Stimulated activated naive CD4-positive, alpha-beta T cell (primary cell): ENCODE results near the gene ALDH3A2.

Experiments
- DNase-seq, 6 experiments: peaks; one replicate each; lab custom pipeline; 2025; lab: John Stamatoyannopoulos, UW

Gene ALDH3A2

DNA sequence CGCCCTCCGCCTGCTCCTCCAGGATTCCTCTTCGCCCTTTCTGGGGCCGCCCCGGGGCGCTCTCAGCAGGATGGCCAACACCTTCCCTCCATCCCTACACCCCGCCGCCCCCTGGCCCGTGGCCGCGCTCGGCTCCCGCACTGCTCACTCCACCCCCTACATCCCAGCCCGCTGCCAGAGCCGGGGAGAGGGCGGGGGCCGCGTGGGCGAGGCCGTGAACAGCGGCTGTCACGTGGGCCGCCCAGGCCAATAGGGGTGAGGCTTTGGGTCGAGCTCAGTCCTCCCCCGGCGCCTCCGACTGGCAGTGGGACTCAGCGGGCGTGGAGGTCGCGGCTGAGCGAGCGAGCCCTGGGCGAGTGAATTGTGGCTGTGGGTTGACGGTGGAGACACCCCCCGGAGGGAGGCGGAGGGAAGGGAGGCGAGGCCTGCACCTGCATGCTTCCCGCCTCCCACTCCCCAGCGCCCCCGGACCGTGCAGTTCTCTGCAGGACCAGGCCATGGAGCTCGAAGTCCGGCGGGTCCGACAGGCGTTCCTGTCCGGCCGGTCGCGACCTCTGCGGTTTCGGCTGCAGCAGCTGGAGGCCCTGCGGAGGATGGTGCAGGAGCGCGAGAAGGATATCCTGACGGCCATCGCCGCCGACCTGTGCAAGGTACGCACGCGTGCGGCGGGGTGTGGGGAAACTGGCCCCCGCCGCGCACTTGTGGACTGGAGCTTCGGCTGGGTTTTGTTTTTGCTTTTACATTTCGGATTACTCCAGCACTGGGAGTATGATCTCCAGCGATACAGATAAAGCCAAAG, at the start of gene ALDH3A2:
TSS of gene ALDH3A2 (plus strand) at position 277 of the 799 bp plus-strand sequence. CDS start at position 498, 221 bp downstream.
- peak; percentile 81 to 92 (median 87) for DNase-seq

DNA sequence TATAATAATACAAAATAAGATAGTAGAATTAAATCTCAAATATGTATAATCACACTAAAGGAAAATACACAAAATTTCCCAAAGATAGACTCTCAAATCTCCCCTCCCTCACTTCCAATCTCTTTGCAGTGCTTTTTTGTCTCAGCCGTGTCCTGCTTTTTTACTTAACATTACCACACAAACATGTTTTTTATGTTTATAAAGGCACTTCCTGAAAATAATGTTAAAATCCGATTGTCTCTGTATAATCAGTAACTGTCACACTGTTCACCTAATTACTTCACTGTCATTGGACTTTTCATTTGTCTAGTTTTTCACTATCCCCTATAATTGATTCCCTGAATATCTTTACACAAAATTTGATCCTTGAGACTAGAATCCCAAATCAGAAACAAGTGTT, 38.2 kb upstream of the ALDH3A2 start:
- DNase-seq = no peak

DNA sequence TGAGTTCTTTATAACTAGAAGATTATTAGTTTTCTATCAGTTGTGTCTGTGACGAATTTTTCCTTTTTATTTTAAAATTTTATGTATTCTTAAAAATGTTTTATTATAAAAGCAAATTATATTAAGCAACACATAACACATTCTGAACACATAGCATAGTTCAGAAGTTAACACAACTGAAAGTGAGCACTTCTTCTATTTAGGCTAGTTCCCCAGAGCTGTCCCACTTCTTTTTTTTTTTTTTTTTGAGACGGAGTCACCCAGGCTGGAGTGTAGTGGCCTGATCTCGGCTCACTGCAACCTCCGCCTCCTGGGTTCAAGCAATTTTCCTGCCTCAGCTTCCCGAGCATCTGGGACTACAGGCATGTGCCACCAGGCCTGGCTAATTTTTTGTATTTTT, 37.7 kb upstream of the ALDH3A2 start:
- DNase-seq = no peak

DNA sequence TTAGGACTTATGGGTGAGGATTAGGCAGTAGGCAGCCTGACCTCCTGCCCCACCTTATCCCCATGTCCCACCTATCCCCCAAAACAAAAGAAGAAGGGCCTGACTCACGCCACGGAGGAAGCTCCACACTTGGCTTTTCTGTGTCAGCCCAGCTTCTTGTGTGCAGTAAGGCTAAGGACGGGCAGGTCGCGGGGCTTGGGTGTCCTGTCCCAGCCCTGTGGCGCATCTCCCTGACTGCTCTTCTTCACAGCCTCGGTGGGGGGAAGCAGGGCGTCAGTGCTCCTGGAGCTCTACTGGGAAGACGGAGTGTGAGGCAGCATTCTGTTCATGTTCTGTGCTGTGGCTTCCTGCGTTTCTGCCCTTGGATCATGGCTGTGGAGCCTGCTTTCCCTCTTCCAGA, 34.6 kb upstream of the ALDH3A2 start:
- DNase-seq = no peak

DNA sequence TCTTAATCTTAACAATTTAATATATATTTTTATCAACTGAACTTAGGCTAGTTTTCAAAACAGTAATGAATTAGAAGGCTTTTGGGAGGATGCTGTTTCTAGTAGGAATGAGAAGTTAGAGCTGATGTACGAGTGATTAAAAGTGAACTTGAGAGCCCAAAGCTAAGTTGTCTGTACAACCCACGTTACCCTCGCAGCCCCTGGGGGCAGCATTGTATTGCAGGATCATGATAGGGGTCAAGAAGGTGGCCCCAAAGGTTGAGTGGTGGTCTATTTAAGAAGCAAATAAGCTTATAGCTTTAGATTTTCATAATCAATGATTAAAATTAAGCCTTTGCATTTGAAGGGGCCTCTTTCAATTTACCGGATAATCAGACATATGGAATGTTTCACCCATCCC, 33.7 kb upstream of the ALDH3A2 start:
- no peak for DNase-seq

DNA sequence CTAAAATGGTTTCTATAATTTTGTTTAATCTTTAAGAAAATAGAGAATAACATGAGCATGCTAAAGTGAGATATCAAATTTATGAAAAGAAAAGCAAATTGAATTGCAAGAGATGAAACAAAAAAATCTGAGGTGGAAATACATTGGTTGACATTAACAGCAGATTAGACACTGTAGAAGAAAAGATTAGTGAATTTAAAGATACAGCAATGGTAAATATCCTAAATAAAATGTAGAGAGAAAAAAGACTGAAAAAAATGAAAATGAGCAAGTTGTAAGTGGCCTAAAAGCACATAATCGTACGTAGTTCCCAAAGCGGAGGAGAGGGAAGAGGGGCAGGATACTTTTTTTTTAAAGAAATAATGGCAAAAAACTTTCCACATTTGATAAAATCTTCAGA, 30.5 kb upstream of the ALDH3A2 start:
- no peak for DNase-seq

DNA sequence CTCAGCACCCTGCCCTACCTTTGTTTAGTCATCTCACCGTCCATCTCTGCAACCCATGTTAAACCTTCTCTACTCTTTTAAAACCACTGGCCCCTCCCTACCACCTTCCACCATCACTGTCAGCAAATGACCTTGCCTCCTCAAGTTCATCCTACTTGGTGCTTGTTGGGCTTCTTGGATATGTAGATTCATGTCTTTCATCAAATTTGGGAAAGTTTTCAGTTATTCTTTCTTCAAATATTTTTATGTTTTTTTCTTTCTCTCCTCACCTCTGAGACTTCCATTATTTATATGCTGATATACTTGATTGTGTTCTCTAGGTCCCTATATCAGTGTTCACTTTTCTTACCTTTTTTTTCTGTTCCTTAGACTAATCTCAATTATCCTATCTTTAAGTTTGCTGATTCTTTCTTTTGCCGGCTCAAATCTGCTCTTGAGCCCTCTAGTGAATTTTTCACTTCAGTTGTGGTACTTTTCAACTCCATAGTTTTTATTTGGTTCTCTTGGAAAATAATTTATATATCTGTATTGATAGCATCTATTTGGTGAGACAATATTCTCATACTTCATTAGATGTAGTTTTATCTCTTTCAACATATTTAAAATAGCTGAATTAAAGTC, 28.7 kb upstream of the ALDH3A2 start:
- no peak for DNase-seq

DNA sequence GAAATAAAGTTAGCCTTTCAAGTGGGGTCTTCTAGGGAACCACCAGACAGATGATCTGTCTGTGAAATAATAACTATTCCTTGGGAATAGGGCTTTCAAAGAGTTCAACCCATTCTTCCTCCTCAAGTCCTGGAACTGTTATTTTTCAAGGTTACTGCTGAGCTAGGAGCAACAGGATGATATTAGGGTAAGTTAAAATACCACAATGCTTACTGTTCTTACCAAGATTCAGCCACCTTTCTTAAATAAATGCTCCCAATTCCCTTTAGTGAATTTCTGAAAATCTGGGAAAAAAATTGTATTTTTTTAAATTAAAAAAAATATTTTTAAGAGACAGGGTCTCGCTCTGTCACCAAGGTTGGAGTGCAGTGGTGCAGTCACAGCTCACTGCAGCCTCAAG, 26.9 kb upstream of the ALDH3A2 start:
- no peak for DNase-seq

DNA sequence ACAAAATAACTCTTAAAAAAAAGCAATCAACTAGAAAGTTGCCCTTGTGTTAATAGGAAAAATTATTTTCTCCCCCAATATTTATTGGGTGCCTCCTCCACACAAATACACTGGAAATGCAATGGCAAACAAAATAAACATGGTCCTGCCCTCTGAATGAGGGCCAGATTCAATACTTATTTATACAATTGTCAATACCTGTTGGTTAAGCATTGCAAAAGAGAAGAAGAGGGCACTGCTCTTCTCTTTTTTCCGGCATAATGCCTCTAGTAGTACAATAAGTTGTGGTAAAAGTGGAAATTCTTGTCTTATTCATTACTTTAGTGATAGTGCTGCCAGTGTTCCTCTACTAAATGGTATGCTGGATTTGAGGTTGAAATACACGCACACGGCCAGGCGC, 22.5 kb upstream of the ALDH3A2 start:
- no peak for DNase-seq

DNA sequence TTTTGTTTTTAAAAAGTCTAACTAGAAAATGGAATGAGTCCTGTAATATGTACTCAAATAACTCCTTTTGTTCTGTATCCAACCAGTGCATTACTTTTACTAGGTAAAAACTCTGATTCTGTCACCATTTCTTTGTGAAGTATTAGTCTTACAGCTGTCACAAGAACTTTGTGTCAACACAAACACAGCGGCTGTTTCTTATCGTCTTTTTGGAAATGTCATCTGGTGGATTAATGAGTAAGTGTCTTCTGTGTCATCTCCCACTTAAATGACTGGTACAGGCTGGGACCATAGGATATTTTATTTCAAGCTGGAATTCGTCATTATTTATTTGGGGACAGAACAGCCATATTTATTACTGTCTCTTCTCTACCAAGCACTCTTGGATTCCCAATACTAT, 19.1 kb upstream of the ALDH3A2 start:
- DNase-seq = no peak

DNA sequence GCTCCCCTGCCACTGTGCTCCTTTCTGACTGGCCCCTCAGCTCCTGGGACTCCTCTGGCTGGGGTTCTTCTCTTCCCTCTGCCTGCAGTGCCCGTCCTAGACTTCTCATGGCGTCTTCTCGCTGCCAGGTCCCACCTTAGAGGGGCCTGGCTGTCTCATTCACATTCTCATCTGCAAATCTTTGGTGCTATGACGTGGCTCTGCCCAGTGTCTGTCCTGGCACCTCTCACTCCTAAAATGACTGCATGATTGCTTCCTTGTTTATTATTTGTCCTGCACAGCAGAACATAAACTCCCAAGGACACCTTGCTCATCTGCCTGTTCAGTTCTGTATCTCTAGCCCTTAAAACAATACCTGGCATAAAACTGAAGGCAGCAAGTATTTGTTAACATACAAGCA, 18.5 kb upstream of the ALDH3A2 start:
- DNase-seq = no peak

DNA sequence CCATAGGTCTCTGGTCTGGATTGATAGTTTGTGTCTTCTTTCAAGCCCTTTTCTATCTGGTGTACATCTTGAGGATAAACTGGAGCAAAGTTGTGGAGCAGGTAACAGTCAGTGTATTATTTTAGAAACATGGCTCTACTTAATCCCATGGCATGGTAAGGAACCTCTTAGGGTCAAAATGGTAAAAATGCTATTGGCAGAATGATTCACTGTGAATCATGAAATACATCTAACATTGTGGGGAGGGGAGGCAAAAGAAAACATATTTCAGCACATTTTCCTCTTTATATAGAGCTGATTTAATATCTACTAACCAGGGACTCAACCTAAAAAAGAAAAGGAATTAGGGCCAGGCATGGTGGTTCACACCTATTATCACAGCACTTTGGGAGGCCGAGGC, 17.9 kb upstream of the ALDH3A2 start:
- DNase-seq = no peak

DNA sequence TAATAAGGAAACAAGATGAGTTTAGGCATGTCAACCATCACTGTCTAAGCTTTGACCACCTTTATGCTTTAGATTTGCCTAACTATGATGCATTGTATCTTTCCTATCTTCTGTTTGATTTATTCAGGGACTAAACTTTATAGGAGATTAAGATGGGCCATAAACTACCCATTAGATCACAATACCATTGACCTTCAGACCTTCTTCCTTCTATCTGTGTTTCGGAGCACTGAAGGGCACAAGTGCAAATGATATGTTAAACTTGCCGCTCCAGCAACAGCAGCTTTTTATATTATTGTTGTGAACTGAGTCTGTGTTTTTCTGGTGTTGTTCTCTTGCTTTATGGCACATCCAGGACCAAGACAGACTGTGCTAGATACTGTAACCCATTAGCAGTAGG, 16.6 kb upstream of the ALDH3A2 start:
- no peak for DNase-seq

DNA sequence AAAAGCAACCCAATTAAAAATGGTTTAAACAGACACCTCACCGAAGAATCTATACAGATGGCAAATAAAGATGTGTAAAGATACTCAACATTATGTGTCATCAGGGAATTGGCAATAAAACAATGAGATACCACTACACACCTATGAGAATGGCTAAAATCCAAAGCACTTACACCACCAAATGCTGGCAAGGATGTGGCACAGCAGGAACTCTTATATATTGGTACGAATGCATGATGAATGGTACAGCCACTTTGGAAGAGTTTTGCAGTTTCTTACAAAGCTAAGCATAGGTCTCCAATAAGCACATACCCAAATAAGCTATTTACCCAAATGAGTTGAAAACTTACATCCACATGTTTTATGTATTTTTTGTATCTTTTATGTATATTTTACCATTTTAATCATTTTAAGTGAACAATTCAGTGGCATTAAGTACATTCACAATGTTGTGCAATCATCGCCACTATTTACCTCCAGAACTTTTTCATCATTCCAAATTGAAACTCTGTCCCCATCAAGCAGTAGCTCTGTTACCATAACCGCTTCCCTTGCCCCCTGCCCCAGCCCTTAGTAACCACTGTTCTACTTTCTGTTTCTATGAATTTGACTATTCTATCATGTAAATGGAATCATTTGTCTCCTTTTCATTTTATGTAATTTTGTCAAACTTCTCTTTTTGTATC, 6.7 kb upstream of the ALDH3A2 start:
- DNase-seq = no peak

DNA sequence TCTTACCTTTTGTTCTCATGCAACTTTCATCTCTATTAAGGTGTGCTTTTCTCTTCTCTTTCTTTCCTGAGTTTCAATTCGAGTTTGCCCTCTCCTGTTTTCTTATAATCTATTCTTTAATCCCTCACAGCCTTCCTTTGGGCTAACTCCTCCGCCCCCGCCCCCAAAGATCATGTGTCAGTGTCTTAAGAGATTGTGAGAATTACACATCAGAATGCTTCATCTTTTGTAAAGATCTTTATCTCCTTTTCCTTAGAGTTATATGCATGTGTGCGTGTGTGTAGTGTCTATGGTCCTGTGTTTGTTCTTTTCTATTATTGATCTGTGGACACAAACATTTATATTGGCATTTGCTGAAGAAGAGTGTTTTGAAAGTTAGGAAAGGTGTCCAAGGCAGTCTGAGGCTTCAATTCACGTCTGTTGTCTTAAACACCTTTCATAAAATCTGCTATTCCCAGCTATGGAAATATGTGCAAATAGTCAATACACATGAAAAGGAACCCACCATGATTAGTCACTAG, 6.1 kb upstream of the ALDH3A2 start:
- no peak for DNase-seq

DNA sequence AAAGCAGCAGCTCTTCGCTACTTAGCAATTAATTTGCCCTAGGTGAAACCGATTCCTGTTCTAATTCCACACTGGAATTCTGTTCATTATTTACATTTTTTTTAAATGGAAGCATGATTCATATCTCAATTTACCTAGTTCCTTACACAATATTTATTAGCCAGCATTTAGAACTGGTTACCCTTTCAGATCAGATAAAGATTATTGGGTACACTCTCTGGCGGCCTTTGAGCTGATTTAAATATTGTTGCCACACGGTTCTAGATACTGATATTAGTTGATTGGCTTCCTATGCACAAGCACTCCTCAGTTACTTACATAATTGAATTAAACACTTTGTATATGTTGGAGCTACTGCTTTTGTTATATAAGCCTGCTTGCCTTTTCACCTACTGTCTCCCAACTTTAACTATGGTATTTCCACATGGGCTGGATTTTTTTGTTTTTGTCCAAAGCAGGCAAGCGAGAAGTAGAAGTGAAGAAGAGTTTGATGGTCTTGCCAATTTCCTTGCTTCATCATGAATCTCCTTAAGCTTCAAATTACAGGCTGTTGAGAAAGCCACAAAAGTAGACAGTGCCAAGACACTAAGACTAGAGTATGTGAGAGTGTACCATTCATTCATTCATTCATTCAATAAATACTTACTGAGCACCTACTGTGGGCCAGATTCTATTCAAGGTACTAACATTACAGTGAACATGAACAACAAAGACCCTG, 3.9 kb upstream of the ALDH3A2 start:
- no peak for DNase-seq

DNA sequence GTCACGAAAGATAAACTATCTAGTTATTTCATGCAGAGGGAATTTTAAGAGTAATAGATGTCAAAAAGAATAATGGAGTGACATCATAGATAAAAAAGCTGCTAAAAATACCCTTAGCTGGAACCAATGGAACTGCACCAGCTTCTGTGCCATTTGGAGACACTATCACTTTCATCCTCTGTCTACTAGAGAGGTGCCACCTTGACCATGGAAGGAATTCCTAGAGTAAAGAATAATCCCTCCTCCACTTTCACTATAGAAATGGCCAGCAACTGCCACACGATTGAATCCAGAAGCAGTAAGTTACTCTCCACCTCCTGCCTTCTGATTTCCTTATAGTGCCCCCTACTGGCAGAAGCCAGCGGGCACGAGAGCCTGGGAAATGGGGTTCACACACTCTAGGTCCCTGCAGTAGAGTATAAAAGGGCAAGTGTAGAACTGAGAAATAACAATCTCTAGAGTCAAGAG, 2.8 kb upstream of the ALDH3A2 start:
- peak in 5 of 6 experiments; percentile 5 to 42 (median 8) for DNase-seq

DNA sequence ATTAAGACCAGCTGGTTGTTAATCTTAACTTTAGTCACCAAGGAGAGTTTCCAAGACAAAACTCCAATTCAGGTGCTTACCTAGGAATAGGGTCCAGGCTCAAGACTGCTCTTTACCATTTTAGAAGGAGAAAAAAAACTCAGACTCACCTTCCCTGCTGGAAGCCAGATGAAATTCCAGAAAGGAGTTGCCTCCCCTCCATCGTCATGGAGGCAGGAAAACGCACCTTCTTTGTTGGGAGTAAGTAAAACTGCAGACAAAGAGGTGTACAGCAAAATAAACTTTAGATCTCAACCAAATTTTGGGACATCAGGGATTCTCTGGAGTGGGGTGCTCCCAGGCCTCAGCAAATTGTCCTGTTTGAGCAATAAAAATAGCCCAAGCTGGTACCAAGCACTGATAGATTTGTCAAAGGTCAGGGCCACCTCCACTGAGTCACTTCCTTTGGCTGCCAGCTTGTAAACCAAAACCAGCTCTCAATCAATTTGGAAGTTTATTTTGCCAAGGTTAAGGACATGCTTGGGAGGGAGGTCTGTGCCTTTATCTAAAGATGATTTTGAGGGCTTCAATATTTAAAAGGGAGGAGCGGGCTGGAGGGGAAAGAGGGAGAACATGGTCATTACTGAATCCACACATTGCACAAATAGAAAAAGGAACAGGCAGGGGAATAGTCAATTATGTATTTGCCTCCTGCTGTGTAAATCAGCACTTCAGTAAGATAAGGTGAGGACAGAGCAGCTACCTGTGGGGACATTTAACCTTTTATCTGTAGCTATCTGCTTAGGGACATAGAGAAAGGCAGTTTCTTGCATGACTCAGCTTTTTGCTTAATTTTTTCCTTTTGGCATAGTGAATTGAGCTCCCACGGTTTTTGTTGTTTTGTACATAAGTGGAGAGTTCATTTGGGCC, 1.5 kb upstream of the ALDH3A2 start:
- DNase-seq = no peak

DNA sequence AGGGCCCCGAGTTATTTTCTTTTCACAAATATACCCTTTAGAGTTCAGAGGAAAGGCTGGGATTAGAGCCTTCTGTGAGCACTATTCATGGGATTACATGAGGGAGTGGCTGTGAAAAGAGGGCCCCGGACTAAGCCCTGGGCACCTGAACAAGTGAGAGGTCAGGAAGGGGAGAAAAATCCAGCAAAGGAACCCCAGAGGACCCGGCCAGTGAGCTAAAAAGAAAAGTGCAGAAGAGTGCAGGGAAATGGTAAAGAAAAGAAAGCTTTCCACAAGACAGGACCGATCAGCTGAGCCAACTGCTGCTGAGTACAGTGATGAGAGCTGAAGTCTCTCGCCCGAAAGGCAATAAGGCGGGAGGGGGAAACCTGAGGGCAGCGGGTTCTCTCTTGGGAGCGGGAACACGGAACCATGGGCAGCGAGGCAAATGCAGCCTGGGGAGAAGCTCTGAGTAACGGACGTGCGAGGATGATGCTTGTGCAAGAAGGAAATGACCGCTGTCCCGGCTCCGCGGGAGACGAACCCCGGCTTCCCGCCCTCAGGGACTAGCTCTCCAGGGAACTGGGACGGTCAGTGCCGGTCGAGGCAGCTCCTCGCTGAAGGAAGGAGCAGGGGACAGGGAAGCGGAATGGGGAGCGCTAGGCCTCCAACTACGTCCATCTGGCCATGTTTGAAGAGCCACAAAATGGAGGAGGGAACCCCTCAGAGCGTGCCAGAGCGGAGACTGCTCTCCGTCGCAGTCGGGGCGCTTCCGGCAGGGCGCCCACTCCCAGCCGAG, 665 bp upstream of the ALDH3A2 start:
- DNase-seq = peak in 3 of 6 experiments; percentile 16 to 64 (median 32)

DNA sequence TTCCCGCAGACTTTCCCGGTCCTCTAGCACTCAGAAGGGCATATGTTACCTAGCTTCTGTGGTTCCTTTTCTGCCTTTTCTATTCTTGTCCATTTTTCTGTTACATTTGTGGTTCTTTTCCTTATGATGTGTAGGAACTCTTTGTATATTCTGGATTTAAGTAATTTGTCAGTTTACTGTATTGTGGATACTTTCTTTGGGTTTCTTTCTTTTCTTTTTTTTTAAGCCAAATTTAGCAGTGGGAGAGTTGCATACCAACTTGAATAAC, 657 bp downstream of the ALDH3A2 start:
- DNase-seq = no peak

DNA sequence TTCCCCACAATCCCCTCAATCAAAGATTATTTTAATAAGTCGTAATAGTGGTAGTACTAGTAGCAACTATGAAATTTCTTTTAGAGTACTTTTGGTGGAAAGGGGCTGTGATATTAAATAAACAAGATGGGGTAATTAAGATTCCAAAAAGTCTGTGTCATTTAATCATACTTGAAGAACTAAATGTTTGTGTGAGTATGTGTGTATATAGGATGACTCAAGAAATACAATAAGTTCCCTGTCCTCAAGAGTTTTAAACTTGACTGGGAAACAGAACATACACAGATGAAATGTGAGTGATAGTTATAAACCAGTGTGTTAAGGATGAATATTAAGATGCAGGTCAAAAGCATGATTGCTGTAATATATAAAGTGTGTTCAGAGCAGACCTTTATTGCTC, 2.3 kb downstream of the ALDH3A2 start:
- no peak for DNase-seq
